Uterus (tissue), 4 donors: ENCODE results near the gene PRSS36. TPM values are rescaled to one million over a fixed set of nuclear protein-coding genes. Genes with fewer than 3 reads are reported as not detected.

Experiments
- DNase-seq, 2 donors: peaks; one replicate each; pipeline ENCODE4 v3.0.0-alpha.2; 2019 to 2020
- H3K27ac ChIP-seq, 2 donors: fragments of 200-600 bp; sonication (generic); 1 replicate in 1 of 2; 2 replicates in 1 of 2; pipeline ENCODE4 v1.5.1; 2016 to 2018
- H3K27me3 ChIP-seq, 2 donors: fragments of 200-600 bp; sonication (generic); one replicate each; pipeline ENCODE4 v1.5.1; 2018 to 2019; ENCODE audit warnings: control low read depth in 1 of 2
- H3K36me3 ChIP-seq, 2 donors: fragments of 200-600 bp; sonication (generic); one replicate each; pipeline ENCODE4 v1.5.1; 2019; ENCODE audit warnings: control low read depth in 1 of 2
- H3K4me1 ChIP-seq, 2 donors: fragments of 200-600 bp; sonication (generic); one replicate each; pipeline ENCODE4 v1.5.1; 2018 to 2019; ENCODE audit warnings: control low read depth in 1 of 2
- H3K4me3 ChIP-seq, 2 donors: fragments of 200-600 bp; sonication (generic); 1 replicate in 1 of 2; 2 replicates in 1 of 2; pipeline ENCODE4 v1.5.1; 2018 to 2019; ENCODE audit warnings: mild to moderate bottlenecking in 1 of 2
- H3K9me3 ChIP-seq, 2 donors: fragments of 200-600 bp; sonication (generic); one replicate each; pipeline ENCODE4 v1.5.1; 2019; ENCODE audit warnings: control low read depth in 1 of 2
- CTCF ChIP-seq, 4 experiments: fragments of 200-600 bp in 2 of 4; fragments of 450-650 bp in 2 of 4; sonication (generic) in 2 of 4; IDR thresholded peaks; one replicate each; pipeline ENCODE4 v1.5.1; 2016 to 2019; ENCODE audit warnings: antibody characterized with exemption in 4 of 4, mild to moderate bottlenecking in 2 of 4, moderate library complexity in 1 of 4
- POLR2A ChIP-seq, 2 donors: fragments of 450-650 bp; IDR thresholded peaks; one replicate each; pipeline ENCODE4 v1.6.1; 2016; ENCODE audit warnings: antibody characterized with exemption in 2 of 2, mild to moderate bottlenecking in 1 of 2, moderate library complexity in 1 of 2
- intact Hi-C: fragments of 100-400 bp; cut with DNase I; formaldehyde crosslinking; loops from one replicate; pipeline ENCODE4 v1.15.1; 2023; ENCODE audit warnings: low total_unique reads
- total RNA-seq, 4 donors: library from RNA; depleted of rRNA in 3 of 4; stranded (reverse); fragments of >200 nt in 3 of 4; gene quantifications; one replicate each; pipeline versions ENCODE4 v1.1.0 to v1.2.4, GENCODE V29; 2014 to 2023
- donor health status: DM: yes; HTN: yes; CAD: no.

PRSS36 gene
- total RNA-seq, 4 donors from 2014 or later: 0.48 to 0.76 TPM; not detected in 2

GRCh38 chr16:31131416-31131815 is 18.4 kb downstream of the PRSS36 start:
- H3K4me3 ChIP-seq: no peak overlapping the region
- H3K27me3 ChIP-seq: no peaks in the 10 kb centered on the region
- intact Hi-C loops: no loop called here
- H3K9me3 ChIP-seq: no peaks in the 10 kb centered on the region
- DNase-seq: no peak
- TF ChIP-seq POLR2A (IDR thresholded peaks at IDR 0.05): no peak
- TF ChIP-seq CTCF (IDR thresholded peaks at IDR 0.05): no peak
- H3K4me1 ChIP-seq: peaks cover 0 to 11% of the 10 kb centered on the region in 2 donors
- H3K36me3 ChIP-seq: no peaks in the 10 kb centered on the region
- H3K27ac ChIP-seq: no peak overlapping the region

GRCh38 chr16:31130899-31131298 is 19.0 kb downstream of the PRSS36 start:
- peaks cover 0 to 11% of the 10 kb centered on the region in 2 donors for H3K4me1 ChIP-seq
- no peak for TF ChIP-seq CTCF (IDR thresholded peaks at IDR 0.05)
- no peak for TF ChIP-seq POLR2A (IDR thresholded peaks at IDR 0.05)
- no peaks in the 10 kb centered on the region for H3K36me3 ChIP-seq
- intact Hi-C loops: no loop called here
- no peak for DNase-seq
- no peak overlapping the region for H3K4me3 ChIP-seq
- no peaks in the 10 kb centered on the region for H3K9me3 ChIP-seq
- no peak overlapping the region for H3K27ac ChIP-seq
- H3K27me3 ChIP-seq: no peaks in the 10 kb centered on the region

- no peak for DNase-seq
- Histone ChIP-seq H3K27me3 (no peaks in the 10 kb centered on the region), H3K36me3 (no peaks in the 10 kb centered on the region), H3K9me3 (no peaks in the 10 kb centered on the region), H3K27ac (peak overlapping the region; percentile 59 to 60), H3K4me1 (peaks cover 0 to 11% of the 10 kb centered on the region in 2 donors), H3K4me3 (no peak overlapping the region)
- intact Hi-C loops: no loop called here
- no peak for TF ChIP-seq CTCF (IDR thresholded peaks at IDR 0.05)
- TF ChIP-seq POLR2A (IDR thresholded peaks at IDR 0.05): no peak
These were observed 19.5 kb downstream of the PRSS36 start for GRCh38 chr16:31130336-31130891.

- H3K4me3 ChIP-seq: no peak overlapping the region
- peak overlapping the region; percentile 59 to 60 for H3K27ac ChIP-seq
- TF ChIP-seq CTCF (IDR thresholded peaks at IDR 0.05): peak in 1 of 4 experiments; percentile 11
- TF ChIP-seq POLR2A (IDR thresholded peaks at IDR 0.05): no peak
- peaks cover 0 to 11% of the 10 kb centered on the region in 2 donors for H3K4me1 ChIP-seq
- no peaks in the 10 kb centered on the region for H3K9me3 ChIP-seq
- H3K27me3 ChIP-seq: no peaks in the 10 kb centered on the region
- no peaks in the 10 kb centered on the region for H3K36me3 ChIP-seq
- DNase-seq: peak; percentile 57 to 82
- intact Hi-C loops: no loop called here
These were observed 20.1 kb downstream of the PRSS36 start for GRCh38 chr16:31129568-31130335.
